NB4 (cell line): Measurements from ENCODE around the gene TRIM9.

Experiments used
- DNase-seq: peaks from one replicate; pipeline ENCODE4 v3.0.0; 2010; ENCODE audit warnings: low read depth
- H3K4me3 ChIP-seq: one replicate; pipeline ENCODE4 v1.5.1; 2011; ENCODE audit warnings: mild to moderate bottlenecking, low read depth, low read length, moderate library complexity
- CTCF ChIP-seq: IDR thresholded peaks from one replicate; pipeline ENCODE4 v1.5.1; 2012; ENCODE audit warnings: low read depth, low read length
- MAX ChIP-seq: IDR thresholded peaks from 2 replicates; pipeline ENCODE4 v1.6.1; 2011; ENCODE audit warnings: low read depth, low read length
- MYC ChIP-seq: IDR thresholded peaks from 2 replicates; pipeline ENCODE4 v1.6.1; 2011; ENCODE audit warnings: low read depth, low read length
- POLR2A ChIP-seq: IDR thresholded peaks from 2 replicates; pipeline ENCODE4 v1.6.1; 2011; ENCODE audit warnings: mild to moderate bottlenecking; ENCODE audit not compliant: insufficient read length; ENCODE audit errors: extremely low read depth

The TRIM9 gene

GRCh38 chr14:50972734-50973133 lies 122.2 kb downstream of the TRIM9 start:
- H3K4me3 ChIP-seq: no peak overlapping the region
- DNase-seq: no peak
- TF ChIP-seq CTCF (no peak), POLR2A (no peak), MAX (no peak), MYC (no peak)

- DNase-seq: no peak
- no peak overlapping the region for H3K4me3 ChIP-seq
- TF ChIP-seq MYC: no peak
- TF ChIP-seq POLR2A: no peak
- no peak for TF ChIP-seq CTCF
- no peak for TF ChIP-seq MAX
Measured at GRCh38 chr14:50970886-50971781, 123.8 kb downstream of the TRIM9 start.

GRCh38 chr14:50967790-50968189 lies 127.1 kb downstream of the TRIM9 start:
- TF ChIP-seq POLR2A (no peak), MYC (no peak), CTCF (no peak), MAX (no peak)
- no peak overlapping the region for H3K4me3 ChIP-seq
- no peak for DNase-seq

DNA sequence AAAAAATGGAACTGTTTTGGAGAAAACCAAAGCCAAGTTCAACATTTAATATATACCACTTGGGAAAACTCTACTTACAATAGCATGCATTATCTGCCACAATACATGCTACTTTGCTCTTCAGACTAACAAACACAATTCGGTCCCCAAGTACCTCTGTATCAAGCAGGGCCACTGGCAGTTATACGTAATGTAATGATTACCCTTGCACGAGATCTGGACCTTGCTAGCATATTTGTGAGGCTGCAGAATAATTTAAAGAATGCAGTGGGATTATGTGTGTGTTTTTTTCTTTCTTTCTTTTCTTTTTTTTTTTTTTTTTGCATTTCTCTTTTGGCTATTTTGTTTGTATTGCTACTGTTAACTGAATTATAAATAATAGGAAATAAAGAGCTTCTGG lies 127.8 kb downstream of the TRIM9 start:
- H3K4me3 ChIP-seq: no peak overlapping the region
- TF ChIP-seq MAX: no peak
- no peak for TF ChIP-seq MYC
- no peak for TF ChIP-seq POLR2A
- no peak for TF ChIP-seq CTCF
- DNase-seq: no peak

GRCh38 chr14:50964683-50965390 lies 130.1 kb downstream of the TRIM9 start:
- no peak for TF ChIP-seq MAX
- no peak for TF ChIP-seq CTCF
- no peak for TF ChIP-seq POLR2A
- no peak for TF ChIP-seq MYC
- H3K4me3 ChIP-seq: no peak overlapping the region
- DNase-seq: no peak
